ENCODE measurements around the gene MRPL34.

DNA sequence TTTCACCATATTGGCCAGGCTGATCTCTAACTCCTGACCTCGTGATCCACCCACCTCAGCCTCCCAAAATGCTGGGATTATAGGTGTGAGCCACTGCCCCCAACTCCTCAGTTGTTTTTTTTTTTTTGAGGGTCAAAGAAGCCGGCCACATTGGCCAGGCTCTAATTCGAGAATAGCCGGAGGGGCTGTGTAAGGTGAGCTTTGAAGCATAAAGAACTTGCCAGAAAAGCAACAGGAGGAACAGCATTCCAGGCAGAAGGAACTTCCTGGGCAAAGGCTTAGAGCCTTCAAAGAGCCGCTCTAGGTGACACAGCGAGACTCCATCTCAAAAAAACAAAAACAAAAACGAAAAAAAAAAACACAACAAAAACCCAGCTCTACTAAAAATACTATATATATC, 39.6 kb upstream of the MRPL34 start:
- TF ChIP-seq, protein P1, sequence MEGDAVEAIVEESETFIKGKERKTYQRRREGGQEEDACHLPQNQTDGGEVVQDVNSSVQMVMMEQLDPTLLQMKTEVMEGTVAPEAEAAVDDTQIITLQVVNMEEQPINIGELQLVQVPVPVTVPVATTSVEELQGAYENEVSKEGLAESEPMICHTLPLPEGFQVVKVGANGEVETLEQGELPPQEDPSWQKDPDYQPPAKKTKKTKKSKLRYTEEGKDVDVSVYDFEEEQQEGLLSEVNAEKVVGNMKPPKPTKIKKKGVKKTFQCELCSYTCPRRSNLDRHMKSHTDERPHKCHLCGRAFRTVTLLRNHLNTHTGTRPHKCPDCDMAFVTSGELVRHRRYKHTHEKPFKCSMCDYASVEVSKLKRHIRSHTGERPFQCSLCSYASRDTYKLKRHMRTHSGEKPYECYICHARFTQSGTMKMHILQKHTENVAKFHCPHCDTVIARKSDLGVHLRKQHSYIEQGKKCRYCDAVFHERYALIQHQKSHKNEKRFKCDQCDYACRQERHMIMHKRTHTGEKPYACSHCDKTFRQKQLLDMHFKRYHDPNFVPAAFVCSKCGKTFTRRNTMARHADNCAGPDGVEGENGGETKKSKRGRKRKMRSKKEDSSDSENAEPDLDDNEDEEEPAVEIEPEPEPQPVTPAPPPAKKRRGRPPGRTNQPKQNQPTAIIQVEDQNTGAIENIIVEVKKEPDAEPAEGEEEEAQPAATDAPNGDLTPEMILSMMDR (IDR thresholded peaks at IDR 0.05; ENCODE audit: insufficient read depth, low read length), result no peak
- TF ChIP-seq, protein P2, sequence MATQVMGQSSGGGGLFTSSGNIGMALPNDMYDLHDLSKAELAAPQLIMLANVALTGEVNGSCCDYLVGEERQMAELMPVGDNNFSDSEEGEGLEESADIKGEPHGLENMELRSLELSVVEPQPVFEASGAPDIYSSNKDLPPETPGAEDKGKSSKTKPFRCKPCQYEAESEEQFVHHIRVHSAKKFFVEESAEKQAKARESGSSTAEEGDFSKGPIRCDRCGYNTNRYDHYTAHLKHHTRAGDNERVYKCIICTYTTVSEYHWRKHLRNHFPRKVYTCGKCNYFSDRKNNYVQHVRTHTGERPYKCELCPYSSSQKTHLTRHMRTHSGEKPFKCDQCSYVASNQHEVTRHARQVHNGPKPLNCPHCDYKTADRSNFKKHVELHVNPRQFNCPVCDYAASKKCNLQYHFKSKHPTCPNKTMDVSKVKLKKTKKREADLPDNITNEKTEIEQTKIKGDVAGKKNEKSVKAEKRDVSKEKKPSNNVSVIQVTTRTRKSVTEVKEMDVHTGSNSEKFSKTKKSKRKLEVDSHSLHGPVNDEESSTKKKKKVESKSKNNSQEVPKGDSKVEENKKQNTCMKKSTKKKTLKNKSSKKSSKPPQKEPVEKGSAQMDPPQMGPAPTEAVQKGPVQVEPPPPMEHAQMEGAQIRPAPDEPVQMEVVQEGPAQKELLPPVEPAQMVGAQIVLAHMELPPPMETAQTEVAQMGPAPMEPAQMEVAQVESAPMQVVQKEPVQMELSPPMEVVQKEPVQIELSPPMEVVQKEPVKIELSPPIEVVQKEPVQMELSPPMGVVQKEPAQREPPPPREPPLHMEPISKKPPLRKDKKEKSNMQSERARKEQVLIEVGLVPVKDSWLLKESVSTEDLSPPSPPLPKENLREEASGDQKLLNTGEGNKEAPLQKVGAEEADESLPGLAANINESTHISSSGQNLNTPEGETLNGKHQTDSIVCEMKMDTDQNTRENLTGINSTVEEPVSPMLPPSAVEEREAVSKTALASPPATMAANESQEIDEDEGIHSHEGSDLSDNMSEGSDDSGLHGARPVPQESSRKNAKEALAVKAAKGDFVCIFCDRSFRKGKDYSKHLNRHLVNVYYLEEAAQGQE (IDR thresholded peaks at IDR 0.05; ENCODE audit: insufficient replicate concordance, low read depth), result no peak
- no peak for TF ChIP-seq POLR2AphosphoS5 (IDR thresholded peaks at IDR 0.05; ENCODE audit: low read depth)
- no peak for TF ChIP-seq GABPA (IDR thresholded peaks at IDR 0.05; ENCODE audit: low read depth)
